ENCODE results near the gene MEX3A.
A peak's percentile ranks its signal among the peaks of the same experiment; 100 is the strongest.

MEX3A gene

GRCh38 chr1:156101880-156102279 is 19.6 kb upstream of the MEX3A start:
- DNase-seq (ENCODE audit: low spot score), result no peak
- no peak for TF ChIP-seq CTCF (IDR thresholded peaks at IDR 0.05; ENCODE audit: extremely low read depth, missing control alignments)

GRCh38 chr1:156100205-156100995 is 18.1 kb upstream of the MEX3A start:
- TF ChIP-seq CTCF (IDR thresholded peaks at IDR 0.05; ENCODE audit: extremely low read depth, missing control alignments), result no peak
- no peak for DNase-seq (ENCODE audit: low spot score)

- no peak for DNase-seq (ENCODE audit: low spot score)
- no peak for TF ChIP-seq CTCF (IDR thresholded peaks at IDR 0.05; ENCODE audit: extremely low read depth, missing control alignments)
Measured at GRCh38 chr1:156099282-156099681, 17.0 kb upstream of the MEX3A start.

GRCh38 chr1:156098784-156099183 is 16.5 kb upstream of the MEX3A start:
- TF ChIP-seq CTCF (IDR thresholded peaks at IDR 0.05; ENCODE audit: extremely low read depth, missing control alignments), result no peak
- no peak for DNase-seq (ENCODE audit: low spot score)

- DNase-seq (ENCODE audit: low spot score), result no peak
- no peak for TF ChIP-seq CTCF (IDR thresholded peaks at IDR 0.05; ENCODE audit: extremely low read depth, missing control alignments)
Measured at GRCh38 chr1:156097499-156098178, 15.4 kb upstream of the MEX3A start.

- DNase-seq (ENCODE audit: low spot score), result peak; percentile 81
- TF ChIP-seq CTCF (IDR thresholded peaks at IDR 0.05; ENCODE audit: extremely low read depth, missing control alignments), result peak; percentile 87
Measured at GRCh38 chr1:156096640-156097391, 14.6 kb upstream of the MEX3A start.

Data from GM20000 (cell line).